ENCODE results near the gene PSMD1.

PSMD1 gene

GRCh38 chr2:231036131-231036530, 20.5 kb upstream of the PSMD1 start:
- DNase-seq = no peak

DNA sequence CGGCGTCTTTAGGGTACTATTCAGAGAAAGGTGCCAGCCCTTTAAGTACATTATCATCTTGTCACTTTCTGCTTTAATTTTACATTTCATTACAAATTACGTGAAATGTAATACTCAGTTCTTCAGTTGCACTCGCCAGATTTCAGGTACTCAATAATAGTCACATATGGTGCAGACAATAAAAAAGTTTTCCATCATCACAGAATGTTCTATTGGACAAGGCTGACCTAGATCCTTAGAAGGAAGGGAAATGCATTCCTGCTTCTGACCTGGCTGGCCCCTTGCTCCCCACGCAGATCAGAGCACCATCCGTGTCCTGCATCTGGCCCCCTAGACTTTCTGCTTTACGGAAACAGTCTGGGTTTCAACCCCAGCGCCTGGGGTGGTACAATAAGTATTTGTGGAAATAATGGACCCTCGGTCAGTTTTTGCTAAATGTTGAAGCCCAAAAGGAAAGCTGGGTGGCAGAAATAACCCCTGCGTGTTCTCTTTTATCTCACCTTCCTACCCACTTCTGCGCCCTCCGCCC, 20.0 kb upstream of the PSMD1 start:
- no peak for DNase-seq

- no peak for DNase-seq
These were observed 19.4 kb upstream of the PSMD1 start, which contains the start of gene C2orf72 for GRCh38 chr2:231037202-231037730. Gene C2orf72, plus strand, starts transcription at chr2:231037523. Its CDS starts 43 bp downstream, at chr2:231037566.

DNA sequence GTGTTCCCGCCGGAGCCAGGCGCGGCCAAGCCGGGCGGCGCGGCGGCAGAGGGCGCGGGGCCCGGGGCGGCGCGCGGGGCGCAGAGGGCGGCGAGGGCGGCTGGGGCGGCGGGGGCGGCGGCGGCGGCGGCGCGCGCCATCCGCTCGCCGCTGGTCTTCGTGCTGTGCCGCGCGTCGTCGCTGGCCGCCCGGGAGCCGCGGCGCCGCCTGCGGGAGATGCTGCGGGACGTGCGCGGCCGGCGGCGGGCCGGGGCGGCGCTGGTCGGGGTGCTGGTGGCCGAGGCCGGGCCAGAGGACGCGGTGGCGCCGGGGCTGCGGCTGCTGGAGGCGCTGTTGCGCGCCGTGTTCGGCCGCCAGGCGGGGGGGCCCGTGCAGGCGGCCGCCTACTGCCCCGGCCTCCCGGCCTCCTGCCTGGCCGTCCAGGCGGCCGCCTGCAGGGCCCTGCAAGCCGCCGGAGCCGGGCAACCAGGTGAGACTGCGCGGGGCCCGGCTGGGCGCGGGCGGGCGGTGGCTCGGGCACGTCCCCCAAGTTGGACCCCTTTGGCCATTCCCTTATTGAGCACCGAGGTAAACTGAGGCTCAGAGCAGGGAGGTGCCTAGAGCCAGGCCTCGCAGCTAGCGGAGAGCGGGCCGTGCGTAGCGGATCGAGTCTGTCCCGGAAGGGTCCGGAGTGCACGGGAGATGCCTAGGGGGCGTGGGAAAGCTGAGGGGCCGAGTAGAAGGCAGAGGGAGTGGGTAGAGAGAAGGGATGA, 18.8 kb upstream of the PSMD1 start:
- no peak for DNase-seq

DNA sequence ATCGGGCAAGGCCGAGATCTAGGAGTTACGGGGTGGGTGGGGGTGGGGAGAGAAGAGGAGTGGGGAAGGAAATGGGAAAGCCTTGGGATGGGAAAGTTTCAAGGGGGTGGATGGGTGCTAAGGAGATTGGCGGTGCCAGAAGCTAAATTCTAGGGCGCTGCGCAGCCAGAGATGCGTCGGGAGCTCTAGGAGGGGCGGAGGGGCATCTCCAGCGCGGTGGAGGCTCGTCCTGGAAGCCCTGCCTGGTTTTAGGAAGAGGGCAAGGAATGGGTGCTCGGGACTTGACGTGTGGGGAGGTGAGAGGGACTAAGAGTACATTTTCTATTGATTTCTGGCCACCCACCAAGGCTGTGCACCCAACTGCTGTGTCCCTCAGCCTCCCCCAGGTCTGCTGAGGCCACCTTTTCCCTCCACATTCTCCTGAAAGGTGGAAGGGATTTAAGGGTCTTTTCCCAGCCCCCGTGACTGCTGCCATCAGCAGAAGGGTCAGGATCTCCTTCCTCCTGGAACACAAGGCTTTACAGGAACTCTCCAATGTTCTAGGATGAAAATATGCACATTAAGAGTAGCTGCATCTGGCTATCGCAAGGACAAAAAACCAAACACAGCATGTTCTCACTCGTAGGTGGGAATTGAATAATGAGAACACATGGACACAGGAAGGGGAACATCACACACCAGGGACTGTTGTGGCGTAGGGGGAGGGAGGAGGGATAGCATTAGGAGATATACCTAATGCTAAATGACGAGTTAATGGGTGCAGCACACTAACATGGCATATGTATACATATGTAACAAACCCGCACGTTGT, 18.0 kb upstream of the PSMD1 start:
- DNase-seq = no peak

- DNase-seq = no peak
These were observed 17.4 kb upstream of the PSMD1 start for GRCh38 chr2:231039294-231039664.

GRCh38 chr2:231039821-231040364, 16.8 kb upstream of the PSMD1 start:
- peak; percentile 29 for DNase-seq

DNA sequence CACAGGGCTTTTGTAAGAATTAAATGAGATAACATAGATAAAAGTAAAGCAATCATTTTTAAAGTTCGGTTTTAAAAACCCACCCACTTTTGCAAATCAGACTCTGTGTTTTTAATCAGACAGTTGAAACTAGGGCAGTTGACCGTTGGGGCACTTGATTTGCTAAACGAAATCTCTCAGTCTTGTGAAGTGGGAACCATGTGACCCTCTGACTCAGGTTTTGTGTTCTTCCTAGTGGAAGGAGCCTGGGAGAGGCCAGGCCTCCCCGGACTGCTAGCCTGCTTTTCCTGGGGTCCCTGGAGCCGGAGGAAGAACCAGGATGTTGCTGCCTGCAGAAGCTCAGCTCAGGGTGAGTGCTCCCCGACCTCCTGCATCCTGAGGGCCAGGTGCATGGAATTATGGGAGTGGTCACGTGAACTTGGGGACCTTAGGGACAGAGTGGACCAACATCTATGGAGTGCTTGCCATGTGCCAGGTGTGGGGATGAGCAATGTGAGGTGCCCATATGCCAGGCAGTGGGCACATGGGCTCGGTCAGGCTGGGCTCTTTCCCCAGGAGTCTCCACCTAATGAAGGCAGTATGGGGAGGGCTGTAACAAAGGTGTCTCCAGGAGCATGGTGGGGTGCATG, 15.5 kb upstream of the PSMD1 start:
- peak; percentile 43 for DNase-seq

- no peak for DNase-seq
These were observed 12.9 kb upstream of the PSMD1 start for GRCh38 chr2:231043796-231044195.

DNA sequence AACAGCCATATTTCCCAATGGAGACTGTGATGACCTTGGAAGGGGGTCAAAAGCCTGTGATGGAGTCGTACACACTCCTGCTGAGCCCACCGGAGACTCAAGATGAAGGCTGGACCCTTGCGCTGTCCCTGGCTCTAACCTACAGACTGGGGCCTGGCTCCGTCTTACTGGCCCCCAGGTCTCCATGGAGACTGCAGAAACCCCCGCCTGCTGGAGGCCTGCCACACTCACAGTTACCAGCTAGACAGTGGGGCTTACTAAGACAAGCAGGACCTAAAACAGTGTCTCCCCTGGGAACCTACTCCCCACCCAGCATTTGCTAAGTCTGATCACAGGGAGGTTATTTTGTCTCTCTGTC, 9.8 kb upstream of the PSMD1 start:
- DNase-seq = no peak

DNA sequence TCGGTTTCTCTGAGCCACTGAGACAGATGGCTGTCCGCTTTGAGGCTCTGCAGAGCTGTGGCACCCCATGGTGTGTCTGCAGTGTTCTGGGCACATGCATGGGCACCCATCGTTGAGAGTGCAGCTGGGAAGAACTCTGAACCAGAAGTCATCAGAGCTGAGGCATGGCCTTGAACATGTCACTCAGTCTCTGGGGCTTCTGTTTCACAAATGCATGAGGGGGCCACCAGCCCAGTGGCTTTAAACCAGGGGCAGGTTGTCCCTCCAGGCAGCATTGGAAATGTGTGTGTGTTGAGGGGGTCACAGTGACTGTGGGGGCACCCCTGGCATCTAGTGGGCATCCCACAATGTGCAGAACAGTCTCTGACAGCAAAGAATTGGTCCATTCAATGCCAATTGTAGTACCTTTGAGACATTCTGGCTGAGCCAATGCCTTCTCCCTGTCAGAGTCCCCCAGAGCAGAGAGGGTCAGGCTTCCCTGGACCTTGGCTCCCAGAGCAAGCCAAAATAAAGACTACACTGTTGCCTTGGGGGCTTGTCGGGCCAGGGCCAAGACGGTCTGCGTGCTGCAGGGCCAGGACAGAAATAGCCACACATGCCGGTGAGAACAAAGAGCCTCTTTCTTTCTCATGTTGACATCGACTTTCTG, 9.3 kb upstream of the PSMD1 start:
- no peak for DNase-seq

DNA sequence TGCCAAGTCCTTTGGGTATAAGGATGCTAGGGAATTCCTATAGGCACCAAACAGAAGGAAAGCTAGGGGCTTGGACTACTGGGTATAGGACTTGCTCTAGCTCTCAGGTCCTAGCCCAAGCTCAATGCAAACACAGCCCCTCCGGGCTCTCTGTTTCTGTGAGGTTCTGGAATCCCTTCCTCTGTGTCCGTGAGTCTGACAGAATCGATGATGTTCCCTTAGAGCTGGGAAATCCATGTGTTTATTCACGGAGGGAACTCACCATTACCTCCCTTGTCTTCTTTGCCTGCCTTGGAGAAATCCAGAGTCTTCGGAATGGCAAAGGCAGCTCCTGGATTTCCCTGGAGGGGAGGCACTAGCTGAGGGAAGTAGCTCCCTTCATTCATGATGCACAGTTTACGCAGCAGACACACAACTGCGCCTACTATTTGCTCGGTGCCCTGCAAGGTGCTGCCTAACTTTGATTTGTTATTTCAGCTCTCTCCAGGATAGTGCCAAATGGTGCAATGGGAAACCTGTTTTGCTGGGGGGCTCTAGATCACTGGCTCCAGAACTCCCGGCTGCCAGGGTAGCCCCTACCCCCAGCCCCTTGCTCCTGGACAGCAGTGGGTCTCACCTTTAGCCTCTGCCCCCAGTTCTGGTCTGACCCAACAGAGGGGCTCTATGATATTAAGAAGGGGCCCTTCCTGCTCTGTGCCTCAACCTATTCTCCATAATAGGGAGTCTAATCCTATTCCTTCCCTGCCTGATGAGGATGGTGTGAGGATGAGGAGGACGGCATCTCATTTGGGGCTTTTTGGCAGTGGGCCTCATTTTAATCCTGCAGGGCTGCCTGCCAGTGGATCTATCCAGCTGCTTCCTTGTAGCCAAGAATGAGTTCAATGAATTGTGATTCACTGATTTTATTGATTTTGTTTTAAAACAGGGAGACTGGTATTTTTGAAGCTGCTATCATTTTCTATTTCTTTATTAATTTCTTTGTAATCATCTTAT, 8.4 kb upstream of the PSMD1 start:
- DNase-seq = no peak

DNA sequence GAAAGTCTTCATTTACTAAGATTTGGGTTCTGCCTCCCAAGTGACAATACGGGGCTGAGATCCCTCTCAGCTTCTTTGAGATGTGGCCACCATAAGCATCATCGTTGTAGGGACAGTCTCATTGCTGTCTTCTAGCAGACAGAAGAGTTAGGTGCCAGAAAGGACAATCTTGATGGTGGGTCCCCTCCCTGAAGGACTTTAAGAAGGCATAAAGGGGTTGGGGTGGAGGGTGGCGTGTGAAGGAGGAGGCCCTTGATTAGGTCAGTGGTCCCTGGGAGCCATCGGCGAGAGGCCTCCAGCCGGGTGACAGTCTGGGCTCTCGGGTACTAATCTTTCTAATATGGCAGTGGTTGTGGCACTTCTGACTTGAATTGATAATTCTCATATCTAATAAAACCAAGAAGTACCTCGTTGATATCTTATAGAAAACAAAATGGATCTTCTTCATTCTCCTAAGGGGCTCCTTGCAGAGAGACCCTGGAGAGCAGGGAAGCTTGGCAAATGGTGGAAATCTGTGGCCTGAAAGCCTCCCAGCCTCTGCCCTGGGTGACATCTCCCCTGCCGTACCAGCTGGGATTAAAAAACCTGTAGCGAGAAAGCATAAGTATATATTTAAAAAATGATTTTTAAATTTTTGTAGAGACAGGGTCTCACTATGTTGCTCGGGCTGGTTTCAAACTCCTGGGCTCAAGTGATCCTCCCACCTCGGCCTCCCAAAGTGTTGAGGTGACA, 7.2 kb upstream of the PSMD1 start:
- DNase-seq = no peak

GRCh38 chr2:231050018-231050901, 6.4 kb upstream of the PSMD1 start:
- no peak for DNase-seq

DNA sequence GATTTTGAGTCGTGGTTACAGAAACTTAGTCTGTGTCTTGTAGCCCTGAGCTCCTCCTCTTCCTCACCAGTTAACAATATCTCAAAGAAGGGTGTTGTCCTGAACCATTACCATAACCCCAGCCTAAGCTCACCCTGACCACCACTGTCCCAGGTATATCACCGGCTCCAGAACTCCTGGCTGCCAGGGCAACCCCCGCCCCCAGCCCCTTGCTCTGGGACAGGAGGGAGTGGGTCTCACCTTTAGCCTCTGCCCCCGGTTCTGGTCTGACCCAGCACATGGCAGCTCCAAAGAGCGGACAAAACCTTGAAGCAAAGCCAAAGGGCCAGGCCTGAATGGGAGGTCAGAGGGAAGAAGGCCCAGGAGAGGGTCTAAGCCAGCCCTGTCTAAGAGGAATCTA, 5.6 kb upstream of the PSMD1 start:
- no peak for DNase-seq

DNA sequence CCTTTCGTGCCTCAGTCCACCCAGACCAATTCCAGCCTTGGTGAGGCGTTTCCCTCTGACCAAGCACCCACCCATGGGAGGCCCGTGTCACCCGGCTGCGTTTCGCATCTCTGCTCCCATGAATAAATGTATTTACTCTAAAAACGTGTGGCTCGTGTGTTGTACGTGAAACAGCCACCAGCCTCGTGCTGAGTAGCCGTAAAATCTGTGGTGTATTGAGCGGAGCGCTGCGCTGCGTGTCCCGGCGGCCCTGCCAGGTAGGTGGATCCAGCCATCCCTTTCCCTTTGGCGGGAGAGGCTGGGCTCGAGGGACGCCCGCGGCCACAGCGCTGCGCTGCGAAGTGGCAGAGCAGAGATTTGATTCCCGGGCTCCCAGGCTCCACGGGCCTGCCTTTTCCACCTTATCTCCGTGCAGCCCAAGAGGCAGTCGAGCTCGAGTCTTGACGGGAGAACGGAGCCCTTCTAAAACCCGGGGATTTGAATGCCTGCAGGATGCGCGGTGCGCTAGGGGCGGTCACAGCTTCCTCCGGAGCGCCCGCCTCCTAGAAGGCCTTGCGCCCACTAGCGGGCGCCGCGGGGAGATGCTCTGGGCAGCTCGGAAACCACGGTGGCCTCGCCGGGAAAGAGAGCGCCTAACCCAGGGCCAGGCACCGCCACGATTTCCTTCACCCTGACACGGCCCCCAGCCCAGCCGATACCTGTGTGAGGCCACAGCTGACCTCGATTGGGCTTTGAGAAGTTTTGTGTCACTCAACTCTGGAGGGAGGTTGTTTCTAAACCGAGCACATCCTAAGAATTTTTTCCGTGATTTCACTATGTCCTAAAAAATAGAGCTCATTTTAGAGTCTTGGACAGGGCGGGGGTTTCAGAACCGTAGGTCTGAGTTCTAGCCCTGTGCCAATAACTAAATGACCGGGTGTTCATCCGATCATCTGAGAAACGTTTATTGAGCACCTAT, 3.9 kb upstream of the PSMD1 start:
- DNase-seq = peak; percentile 70

DNA sequence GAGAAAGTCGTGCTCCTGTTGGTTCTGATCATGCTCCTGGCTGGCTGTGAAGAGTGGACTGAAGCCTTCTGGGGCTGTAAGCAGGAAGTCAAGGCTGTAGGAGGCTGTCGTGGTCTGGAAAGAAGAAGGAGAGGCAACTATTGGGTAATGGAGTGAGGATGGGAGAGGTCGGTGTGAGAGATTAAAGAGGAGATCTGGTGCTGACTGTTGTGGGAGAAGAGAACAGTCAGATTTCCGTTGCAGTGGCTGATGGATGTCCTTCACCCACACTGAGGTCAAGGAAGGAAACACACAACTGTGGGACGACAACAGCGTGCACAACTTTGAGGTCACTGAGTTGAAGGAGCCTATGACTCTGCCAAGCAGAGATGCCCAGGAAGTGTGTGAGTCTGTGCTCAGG, 2.8 kb upstream of the PSMD1 start:
- peak; percentile 70 for DNase-seq

DNA sequence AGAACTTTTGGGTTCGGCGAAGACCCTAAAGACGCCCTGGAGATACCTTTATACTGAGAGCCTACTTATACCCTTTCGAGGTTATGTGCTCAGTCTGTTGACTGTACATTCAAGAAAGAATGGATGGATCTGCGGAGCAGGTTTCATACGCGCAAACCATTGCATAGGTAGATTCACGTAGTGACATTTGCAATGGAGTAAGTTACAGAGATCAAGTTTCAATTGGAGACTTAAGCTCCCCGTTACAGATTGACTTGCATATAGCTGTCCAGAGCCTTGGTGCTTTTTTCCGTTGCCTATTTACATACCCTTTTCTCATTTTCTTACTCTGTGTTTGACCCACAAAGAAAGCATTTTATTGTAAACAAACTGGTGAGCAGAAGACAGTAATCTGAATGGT, 923 bp downstream of the PSMD1 start:
- DNase-seq = no peak
